Kidney capillary endothelial cell (primary cell): ENCODE data around the gene UGDH.

ENCODE experiments used
- DNase-seq: peaks from one replicate; pipeline ENCODE4 v3.0.0-alpha.2; 2018; ENCODE audit warnings: low spot score

UGDH gene

GRCh38 chr4:39452860-39453587 is 74.2 kb downstream of the UGDH start:
- no peak for DNase-seq

GRCh38 chr4:39452153-39452859 is 74.9 kb downstream of the UGDH start:
- no peak for DNase-seq

- no peak for DNase-seq
Observed at GRCh38 chr4:39451423-39452023, 75.7 kb downstream of the UGDH start.

- no peak for DNase-seq
Observed at GRCh38 chr4:39450618-39451017, 76.6 kb downstream of the UGDH start.
